ENCODE data around the gene FANCI. TPM values are rescaled to one million over a fixed set of nuclear protein-coding genes. Genes with fewer than 3 reads are reported as not detected.

Gene FANCI
- total and polyA plus RNA-seq, 2 of the 13 experiments (the other 11 are each of a cell fraction or from before 2014, with no cell fraction given): 15.7 to 68.8 TPM

GRCh38 chr15:89243691-89244573 is at the start of gene FANCI (continued):
- TF ChIP-seq, protein P1, sequence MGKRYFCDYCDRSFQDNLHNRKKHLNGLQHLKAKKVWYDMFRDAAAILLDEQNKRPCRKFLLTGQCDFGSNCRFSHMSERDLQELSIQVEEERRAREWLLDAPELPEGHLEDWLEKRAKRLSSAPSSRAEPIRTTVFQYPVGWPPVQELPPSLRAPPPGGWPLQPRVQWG (CRISPR knock-in tag; IDR thresholded peaks at IDR 0.05; ENCODE audit: borderline replicate concordance, low read depth): no peak
- TF ChIP-seq RFX1 (IDR thresholded peaks at IDR 0.05) (peak; percentile 82), HOMEZ (CRISPR knock-in tag; IDR thresholded peaks at IDR 0.05; ENCODE audit: low read depth) (peak; percentile 18), DMAP1 (CRISPR knock-in tag; IDR thresholded peaks at IDR 0.05) (peak; percentile 47; the same call in 1 of the 2 replicates), HNRNPLL (IDR thresholded peaks at IDR 0.05; ENCODE audit: low read depth, low read length, poor library complexity, severe bottlenecking) (peak; percentile 61), SAP130 (CRISPR knock-in tag; IDR thresholded peaks at IDR 0.05; ENCODE audit: low read depth) (peak; percentile 100), ZSCAN12 (CRISPR knock-in tag; IDR thresholded peaks at IDR 0.05) (0 out of 2 replicates have a peak, but pooled peaks have one; percentile 22), PRDM15 (CRISPR knock-in tag; IDR thresholded peaks at IDR 0.05) (no peak; the same call in 1 of the 2 replicates), ZSCAN20 (CRISPR knock-in tag; IDR thresholded peaks at IDR 0.05; ENCODE audit: borderline replicate concordance) (no peak), MXD3 (CRISPR knock-in tag; IDR thresholded peaks at IDR 0.05) (peak; percentile 77), MEIS2 (CRISPR knock-in tag; IDR thresholded peaks at IDR 0.05) (no peak), TP53 (CRISPR knock-in tag; conservative IDR thresholded peaks at IDR 0.05) (no peak), ZNF839 (CRISPR knock-in tag; IDR thresholded peaks at IDR 0.05; ENCODE audit: borderline replicate concordance) (no peak; the same call in 1 of the 2 replicates)
- TF ChIP-seq, protein P2, sequence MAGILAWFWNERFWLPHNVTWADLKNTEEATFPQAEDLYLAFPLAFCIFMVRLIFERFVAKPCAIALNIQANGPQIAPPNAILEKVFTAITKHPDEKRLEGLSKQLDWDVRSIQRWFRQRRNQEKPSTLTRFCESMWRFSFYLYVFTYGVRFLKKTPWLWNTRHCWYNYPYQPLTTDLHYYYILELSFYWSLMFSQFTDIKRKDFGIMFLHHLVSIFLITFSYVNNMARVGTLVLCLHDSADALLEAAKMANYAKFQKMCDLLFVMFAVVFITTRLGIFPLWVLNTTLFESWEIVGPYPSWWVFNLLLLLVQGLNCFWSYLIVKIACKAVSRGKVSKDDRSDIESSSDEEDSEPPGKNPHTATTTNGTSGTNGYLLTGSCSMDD (CRISPR knock-in tag; IDR thresholded peaks at IDR 0.05): 0 out of 2 replicates have a peak, but pooled peaks have one; percentile 32
- TF ChIP-seq, protein P3, sequence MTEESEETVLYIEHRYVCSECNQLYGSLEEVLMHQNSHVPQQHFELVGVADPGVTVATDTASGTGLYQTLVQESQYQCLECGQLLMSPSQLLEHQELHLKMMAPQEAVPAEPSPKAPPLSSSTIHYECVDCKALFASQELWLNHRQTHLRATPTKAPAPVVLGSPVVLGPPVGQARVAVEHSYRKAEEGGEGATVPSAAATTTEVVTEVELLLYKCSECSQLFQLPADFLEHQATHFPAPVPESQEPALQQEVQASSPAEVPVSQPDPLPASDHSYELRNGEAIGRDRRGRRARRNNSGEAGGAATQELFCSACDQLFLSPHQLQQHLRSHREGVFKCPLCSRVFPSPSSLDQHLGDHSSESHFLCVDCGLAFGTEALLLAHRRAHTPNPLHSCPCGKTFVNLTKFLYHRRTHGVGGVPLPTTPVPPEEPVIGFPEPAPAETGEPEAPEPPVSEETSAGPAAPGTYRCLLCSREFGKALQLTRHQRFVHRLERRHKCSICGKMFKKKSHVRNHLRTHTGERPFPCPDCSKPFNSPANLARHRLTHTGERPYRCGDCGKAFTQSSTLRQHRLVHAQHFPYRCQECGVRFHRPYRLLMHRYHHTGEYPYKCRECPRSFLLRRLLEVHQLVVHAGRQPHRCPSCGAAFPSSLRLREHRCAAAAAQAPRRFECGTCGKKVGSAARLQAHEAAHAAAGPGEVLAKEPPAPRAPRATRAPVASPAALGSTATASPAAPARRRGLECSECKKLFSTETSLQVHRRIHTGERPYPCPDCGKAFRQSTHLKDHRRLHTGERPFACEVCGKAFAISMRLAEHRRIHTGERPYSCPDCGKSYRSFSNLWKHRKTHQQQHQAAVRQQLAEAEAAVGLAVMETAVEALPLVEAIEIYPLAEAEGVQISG (CRISPR knock-in tag; IDR thresholded peaks at IDR 0.05): peak; percentile 91
- TF ChIP-seq, protein P4, sequence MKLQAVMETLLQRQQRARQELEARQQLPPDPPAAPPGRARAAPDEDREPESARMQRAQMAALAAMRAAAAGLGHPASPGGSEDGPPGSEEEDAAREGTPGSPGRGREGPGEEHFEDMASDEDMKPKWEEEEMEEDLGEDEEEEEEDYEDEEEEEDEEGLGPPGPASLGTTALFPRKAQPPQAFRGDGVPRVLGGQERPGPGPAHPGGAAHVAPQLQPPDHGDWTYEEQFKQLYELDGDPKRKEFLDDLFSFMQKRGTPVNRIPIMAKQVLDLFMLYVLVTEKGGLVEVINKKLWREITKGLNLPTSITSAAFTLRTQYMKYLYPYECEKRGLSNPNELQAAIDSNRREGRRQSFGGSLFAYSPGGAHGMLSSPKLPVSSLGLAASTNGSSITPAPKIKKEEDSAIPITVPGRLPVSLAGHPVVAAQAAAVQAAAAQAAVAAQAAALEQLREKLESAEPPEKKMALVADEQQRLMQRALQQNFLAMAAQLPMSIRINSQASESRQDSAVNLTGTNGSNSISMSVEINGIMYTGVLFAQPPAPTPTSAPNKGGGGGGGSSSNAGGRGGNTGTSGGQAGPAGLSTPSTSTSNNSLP (IDR thresholded peaks at IDR 0.05; ENCODE audit: low read depth, low read length): no peak

All from HepG2 (cell line).